HG02840 (cell line): Measurements from ENCODE around the gene PDK2.

Source experiments
- ATAC-seq: cut with Tn5 transposase; IDR thresholded peaks from one replicate; pipeline ENCODE4 v1.9.1; 2021; ENCODE audit warnings: mild to moderate bottlenecking, moderate library complexity, moderate number of reproducible peaks; ENCODE audit not compliant: unreplicated experiment, low FRiP score

Gene PDK2

GRCh38 chr17:50094753-50095619 is at the start of gene PDK2:
TSS of gene PDK2 (plus strand) at chr17:50095351. CDS start at chr17:50095436, 85 bp downstream.
- peak; percentile 84 for ATAC-seq

- no peak for ATAC-seq
Measured at GRCh38 chr17:50046179-50046578, 49.0 kb upstream of the PDK2 start.

DNA sequence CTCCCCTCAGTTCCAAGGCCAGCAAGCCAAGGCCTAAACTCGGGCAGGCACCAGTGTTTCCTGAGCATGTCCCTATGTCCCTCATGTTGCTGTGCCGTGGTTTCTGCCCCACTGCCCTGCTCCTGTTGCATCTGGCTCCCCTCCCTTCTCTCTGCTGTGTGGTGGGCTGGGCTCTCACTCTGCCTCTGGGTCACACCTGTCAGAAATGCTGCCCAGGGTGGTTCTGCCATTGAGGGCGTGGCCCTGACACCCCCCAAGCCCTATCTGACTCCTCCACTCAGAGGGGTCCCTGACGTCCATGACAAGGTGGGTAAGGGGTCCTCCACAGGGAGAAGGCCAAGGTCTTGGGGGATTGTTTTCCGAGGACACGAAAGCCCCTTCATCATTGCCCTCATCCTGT is 48.5 kb upstream of the PDK2 start:
- ATAC-seq: no peak

DNA sequence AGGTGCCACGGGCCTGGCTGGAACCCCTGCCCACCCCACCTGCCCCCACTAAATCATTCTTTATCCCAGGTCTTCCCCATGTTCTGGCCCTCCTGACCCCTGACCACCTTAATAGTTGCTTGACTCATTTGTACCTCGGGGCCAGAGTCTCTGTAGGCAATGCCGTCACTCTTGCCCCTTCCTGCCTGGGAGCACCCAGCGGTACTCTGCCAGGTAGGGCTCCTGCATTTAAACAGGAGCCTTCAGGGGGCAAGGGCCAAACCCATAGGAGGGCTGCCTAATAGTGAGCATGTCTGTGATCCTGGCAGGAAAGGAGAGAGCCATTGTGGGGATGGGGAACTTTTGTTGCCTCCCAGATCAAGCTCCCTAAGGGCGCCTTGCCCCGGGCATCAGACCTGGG is 48.1 kb upstream of the PDK2 start:
- ATAC-seq: no peak

- ATAC-seq: no peak
Measured at GRCh38 chr17:50047488-50048126, 47.5 kb upstream of the PDK2 start.

GRCh38 chr17:50048146-50048720 is 46.9 kb upstream of the PDK2 start:
- ATAC-seq: no peak

DNA sequence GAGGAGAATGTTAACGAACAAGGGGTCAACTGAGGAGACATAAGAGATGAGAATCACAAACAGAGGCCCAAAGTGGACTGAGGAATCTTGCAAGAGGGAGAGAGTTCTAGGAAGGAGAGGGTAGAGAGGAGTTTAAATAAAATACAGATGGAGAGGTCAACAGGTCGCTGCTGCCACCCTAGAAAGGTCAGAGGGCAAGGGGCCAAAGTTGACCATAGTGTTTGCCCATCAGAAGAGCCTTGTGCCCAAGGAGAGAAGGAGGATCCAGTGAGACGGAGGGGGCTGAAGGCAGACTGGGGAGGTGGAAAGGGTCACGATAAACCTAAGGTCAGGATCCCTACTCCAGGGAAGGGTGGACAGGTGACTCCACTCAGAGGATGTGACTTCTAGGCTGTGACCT is 46.2 kb upstream of the PDK2 start:
- no peak for ATAC-seq

DNA sequence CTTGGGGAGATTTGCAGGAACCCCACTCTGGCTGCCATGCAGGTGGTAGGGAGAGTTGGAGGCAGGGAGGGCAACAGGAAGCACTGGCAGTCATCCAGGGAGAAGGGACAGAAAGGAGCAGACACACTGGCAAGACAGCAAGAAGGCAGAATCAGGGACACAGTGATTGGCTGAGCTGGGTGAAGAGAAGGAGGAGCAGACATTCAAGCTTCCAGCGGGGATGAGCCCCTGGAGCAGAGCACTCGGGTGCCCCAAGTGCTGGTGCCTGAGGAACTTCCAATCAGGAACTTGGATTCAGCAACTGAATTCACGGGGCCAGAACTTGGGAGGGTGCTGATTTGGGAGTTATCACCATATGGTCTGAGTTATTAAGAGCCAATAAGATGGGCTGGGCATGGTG is 45.5 kb upstream of the PDK2 start:
- ATAC-seq: no peak

- no peak for ATAC-seq
Measured at GRCh38 chr17:50050431-50051032, 44.6 kb upstream of the PDK2 start.

GRCh38 chr17:50051082-50051576 is 44.0 kb upstream of the PDK2 start:
- no peak for ATAC-seq

DNA sequence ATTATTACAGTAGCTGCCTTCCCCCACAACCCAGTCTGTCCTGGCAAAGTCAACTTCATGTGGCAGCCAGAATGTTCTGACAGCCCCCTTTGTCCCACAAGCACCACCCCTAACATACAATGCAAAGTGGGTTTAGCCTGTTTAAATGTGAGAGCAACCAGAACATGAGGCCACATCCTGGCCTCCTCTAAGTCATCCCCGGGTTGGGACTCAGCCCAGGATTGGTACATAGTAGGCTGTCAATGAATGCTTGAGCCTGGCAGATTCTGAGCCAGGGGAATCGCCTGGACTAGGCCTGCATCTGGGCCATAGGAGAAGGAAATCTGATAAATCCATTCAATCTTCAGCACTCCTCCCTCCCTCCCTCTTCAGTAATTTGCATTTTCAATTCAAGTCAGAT is 43.5 kb upstream of the PDK2 start:
- ATAC-seq: no peak

- ATAC-seq: no peak
Measured at GRCh38 chr17:50052241-50052796, 42.8 kb upstream of the PDK2 start.

GRCh38 chr17:50052822-50053653 is 42.1 kb upstream of the PDK2 start:
- ATAC-seq: no peak

- no peak for ATAC-seq
Measured at GRCh38 chr17:50053654-50053960, 41.5 kb upstream of the PDK2 start.

DNA sequence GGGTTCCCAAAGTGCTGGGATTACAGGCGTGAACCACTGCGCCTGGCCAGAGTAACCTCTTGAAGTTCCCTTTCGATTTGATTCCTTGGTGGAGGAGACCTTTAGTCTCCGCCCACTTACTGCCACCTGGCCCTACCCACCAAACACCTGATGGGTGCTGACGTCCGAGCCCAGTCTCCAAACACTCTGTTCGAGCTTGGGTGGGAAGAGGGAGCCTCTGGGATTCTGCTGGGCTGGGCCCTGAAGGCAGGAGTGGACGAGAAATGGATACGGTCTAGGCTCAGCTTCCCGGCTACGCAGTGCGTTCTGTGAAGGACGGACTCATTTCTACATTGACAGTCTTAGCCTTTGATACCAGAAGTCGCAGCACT is 40.1 kb upstream of the PDK2 start:
- no peak for ATAC-seq

GRCh38 chr17:50055426-50056216 is 39.5 kb upstream of the PDK2 start, which contains the start of gene ITGA3:
TSS of gene ITGA3 (plus strand) at chr17:50056110. CDS start at chr17:50056440, 330 bp downstream.
- ATAC-seq: peak; percentile 41

DNA sequence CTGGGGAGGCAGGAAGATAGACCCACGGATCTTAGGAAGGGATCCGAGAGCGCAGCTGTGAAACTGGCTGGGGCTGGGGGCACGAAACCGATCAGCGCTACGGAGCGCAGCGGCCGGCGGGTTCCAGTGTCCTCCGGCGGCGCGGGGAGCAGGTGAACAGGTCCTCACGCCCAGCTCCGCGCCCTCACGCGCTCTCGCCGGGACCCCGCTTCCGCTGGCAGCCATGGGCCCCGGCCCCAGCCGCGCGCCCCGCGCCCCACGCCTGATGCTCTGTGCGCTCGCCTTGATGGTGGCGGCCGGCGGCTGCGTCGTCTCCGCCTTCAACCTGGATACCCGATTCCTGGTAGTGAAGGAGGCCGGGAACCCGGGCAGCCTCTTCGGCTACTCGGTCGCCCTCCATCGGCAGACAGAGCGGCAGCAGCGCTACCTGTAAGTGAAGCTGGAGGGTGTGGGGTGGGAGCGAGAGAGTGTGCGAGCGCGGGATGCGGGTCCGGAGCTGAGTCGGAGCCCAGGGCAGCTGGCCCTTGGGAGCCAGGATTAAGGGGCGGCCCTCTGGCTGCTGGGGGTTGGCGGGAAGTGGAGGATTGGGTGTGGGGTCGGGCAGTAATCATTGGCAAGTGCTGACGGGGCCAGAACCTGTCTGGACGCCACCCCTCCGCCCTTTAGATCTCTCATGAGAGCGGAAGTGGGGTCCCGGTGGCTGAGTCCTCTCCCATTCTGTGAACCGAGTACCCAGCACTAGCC is 38.8 kb upstream of the PDK2 start:
- peak; percentile 31 for ATAC-seq

DNA sequence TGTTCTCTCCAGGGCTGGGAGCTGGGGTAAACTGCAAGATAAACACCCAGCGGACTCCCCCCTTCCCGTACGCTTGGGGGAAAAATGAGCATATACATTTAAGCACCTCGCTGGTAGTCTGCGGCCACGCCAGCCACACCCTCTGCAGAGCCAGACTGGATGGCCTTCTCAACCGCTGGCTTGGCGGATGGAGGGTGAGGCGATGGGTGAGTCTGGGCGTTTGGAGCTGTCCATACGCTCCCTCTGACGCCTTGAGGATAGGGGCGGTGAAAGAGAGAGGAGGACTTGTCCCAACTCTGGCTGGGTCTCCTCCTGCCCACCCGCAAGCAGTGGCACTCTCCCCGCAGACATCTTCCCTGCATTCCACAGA is 38.2 kb upstream of the PDK2 start:
- no peak for ATAC-seq
